ENCODE data around the gene NFKBIB.

Gene NFKBIB

DNA sequence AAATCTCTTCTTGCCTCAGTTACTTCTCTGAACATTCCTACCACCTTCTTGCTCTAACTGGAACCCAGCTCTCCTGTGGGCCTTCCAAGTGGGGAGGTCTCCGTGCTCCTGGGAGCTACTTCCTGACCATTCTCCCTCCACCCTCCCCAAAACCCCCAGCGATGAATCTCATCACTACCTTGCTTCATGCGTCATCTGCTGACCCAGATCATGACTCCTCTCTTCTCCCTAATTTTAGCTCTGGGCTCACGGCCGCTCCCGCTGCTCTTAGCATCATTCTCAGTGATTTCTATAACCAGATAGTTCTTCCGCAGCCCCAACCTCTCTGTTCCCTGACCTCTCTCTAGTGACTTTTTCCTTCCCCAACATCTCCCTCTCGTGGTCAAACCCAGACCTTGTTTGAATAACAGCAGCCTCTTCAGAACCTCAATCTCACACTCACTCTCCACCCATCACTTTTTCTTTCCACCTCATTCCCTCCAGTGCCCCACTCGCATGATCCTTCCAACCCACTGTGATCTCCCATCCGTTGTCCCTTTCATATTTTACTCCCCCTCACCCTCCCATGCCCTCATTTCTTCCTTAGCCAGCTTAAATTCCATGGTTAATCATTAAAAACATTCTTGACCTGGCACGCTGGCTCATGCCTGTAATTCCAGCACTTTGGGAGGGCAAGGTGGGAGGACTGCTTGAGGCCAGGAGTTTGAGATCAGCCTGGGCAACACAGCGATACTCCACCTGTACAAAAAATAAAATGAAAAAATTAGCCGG is 52.8 kb downstream of the NFKBIB start:
- TF ChIP-seq RAD21 (IDR thresholded peaks at IDR 0.05; ENCODE audit: low read depth), result peak; percentile 29
- no peak for TF ChIP-seq TEAD4 (IDR thresholded peaks at IDR 0.05)
- no peak for TF ChIP-seq EP300 (IDR thresholded peaks at IDR 0.05; ENCODE audit: borderline replicate concordance)

GRCh38 chr19:38953677-38954076 is 53.9 kb downstream of the NFKBIB start:
- TF ChIP-seq USF1 (IDR thresholded peaks at IDR 0.05), result no peak
- TF ChIP-seq CREB1 (IDR thresholded peaks at IDR 0.05; ENCODE audit: low read depth), result no peak
- TF ChIP-seq, protein P1, sequence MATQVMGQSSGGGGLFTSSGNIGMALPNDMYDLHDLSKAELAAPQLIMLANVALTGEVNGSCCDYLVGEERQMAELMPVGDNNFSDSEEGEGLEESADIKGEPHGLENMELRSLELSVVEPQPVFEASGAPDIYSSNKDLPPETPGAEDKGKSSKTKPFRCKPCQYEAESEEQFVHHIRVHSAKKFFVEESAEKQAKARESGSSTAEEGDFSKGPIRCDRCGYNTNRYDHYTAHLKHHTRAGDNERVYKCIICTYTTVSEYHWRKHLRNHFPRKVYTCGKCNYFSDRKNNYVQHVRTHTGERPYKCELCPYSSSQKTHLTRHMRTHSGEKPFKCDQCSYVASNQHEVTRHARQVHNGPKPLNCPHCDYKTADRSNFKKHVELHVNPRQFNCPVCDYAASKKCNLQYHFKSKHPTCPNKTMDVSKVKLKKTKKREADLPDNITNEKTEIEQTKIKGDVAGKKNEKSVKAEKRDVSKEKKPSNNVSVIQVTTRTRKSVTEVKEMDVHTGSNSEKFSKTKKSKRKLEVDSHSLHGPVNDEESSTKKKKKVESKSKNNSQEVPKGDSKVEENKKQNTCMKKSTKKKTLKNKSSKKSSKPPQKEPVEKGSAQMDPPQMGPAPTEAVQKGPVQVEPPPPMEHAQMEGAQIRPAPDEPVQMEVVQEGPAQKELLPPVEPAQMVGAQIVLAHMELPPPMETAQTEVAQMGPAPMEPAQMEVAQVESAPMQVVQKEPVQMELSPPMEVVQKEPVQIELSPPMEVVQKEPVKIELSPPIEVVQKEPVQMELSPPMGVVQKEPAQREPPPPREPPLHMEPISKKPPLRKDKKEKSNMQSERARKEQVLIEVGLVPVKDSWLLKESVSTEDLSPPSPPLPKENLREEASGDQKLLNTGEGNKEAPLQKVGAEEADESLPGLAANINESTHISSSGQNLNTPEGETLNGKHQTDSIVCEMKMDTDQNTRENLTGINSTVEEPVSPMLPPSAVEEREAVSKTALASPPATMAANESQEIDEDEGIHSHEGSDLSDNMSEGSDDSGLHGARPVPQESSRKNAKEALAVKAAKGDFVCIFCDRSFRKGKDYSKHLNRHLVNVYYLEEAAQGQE (IDR thresholded peaks at IDR 0.05; ENCODE audit: low read depth), result no peak
- no peak for TF ChIP-seq RAD21 (IDR thresholded peaks at IDR 0.05; ENCODE audit: low read depth)
- TF ChIP-seq ZBTB7A (IDR thresholded peaks at IDR 0.05; ENCODE audit: low read depth), result no peak
- TF ChIP-seq EGR1 (IDR thresholded peaks at IDR 0.05), result no peak
- no peak for TF ChIP-seq FOXM1 (IDR thresholded peaks at IDR 0.05; ENCODE audit: borderline replicate concordance, low read depth)
- TF ChIP-seq TEAD4 (IDR thresholded peaks at IDR 0.05), result no peak
- no peak for TF ChIP-seq CEBPB (IDR thresholded peaks at IDR 0.05)
- TF ChIP-seq YY1 (IDR thresholded peaks at IDR 0.05; ENCODE audit: low read depth), result no peak
- TF ChIP-seq TAF1 (IDR thresholded peaks at IDR 0.05; ENCODE audit: low read depth), result no peak
- TF ChIP-seq TCF12 (IDR thresholded peaks at IDR 0.05; ENCODE audit: low read depth), result no peak
- TF ChIP-seq EP300 (IDR thresholded peaks at IDR 0.05; ENCODE audit: borderline replicate concordance), result no peak
- TF ChIP-seq, protein P2, sequence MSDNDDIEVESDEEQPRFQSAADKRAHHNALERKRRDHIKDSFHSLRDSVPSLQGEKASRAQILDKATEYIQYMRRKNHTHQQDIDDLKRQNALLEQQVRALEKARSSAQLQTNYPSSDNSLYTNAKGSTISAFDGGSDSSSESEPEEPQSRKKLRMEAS (IDR thresholded peaks at IDR 0.05), result no peak
- TF ChIP-seq NFIC (IDR thresholded peaks at IDR 0.05), result no peak

GRCh38 chr19:38956264-38956663 is 56.5 kb downstream of the NFKBIB start:
- TF ChIP-seq ZBTB7A (IDR thresholded peaks at IDR 0.05; ENCODE audit: low read depth), result no peak
- TF ChIP-seq FOXM1 (IDR thresholded peaks at IDR 0.05; ENCODE audit: borderline replicate concordance, low read depth), result no peak
- no peak for TF ChIP-seq RAD21 (IDR thresholded peaks at IDR 0.05; ENCODE audit: low read depth)
- no peak for TF ChIP-seq YY1 (IDR thresholded peaks at IDR 0.05; ENCODE audit: low read depth)
- no peak for TF ChIP-seq EGR1 (IDR thresholded peaks at IDR 0.05)

- TF ChIP-seq CEBPB (IDR thresholded peaks at IDR 0.05) (no peak), CREB1 (IDR thresholded peaks at IDR 0.05; ENCODE audit: low read depth) (no peak), ZBTB7A (IDR thresholded peaks at IDR 0.05; ENCODE audit: low read depth) (no peak), TCF12 (IDR thresholded peaks at IDR 0.05; ENCODE audit: low read depth) (no peak), EGR1 (IDR thresholded peaks at IDR 0.05) (no peak), TEAD4 (IDR thresholded peaks at IDR 0.05) (no peak), RAD21 (IDR thresholded peaks at IDR 0.05; ENCODE audit: low read depth) (no peak), TAF1 (IDR thresholded peaks at IDR 0.05; ENCODE audit: low read depth) (no peak), YY1 (IDR thresholded peaks at IDR 0.05; ENCODE audit: low read depth) (no peak), NFIC (IDR thresholded peaks at IDR 0.05) (no peak), EP300 (IDR thresholded peaks at IDR 0.05; ENCODE audit: borderline replicate concordance) (no peak), USF1 (IDR thresholded peaks at IDR 0.05) (no peak), FOXM1 (IDR thresholded peaks at IDR 0.05; ENCODE audit: borderline replicate concordance, low read depth) (no peak)
- TF ChIP-seq, protein P1 (IDR thresholded peaks at IDR 0.05; ENCODE audit: low read depth), result no peak
Measured at GRCh38 chr19:38958301-38958700, 58.5 kb downstream of the NFKBIB start.

All from Ishikawa (cell line).